Limb (tissue), 2 donors: ENCODE results near the gene CGB2.
"Not testable (repeated sequence)": the region's sequence is repeated elsewhere in the genome, so short reads cannot be mapped to it uniquely, and the experiment has no call there.

ENCODE experiments used
- DNase-seq, 2 donors: peaks; one replicate each; pipeline ENCODE4 v3.0.0-alpha.2; 2016; ENCODE audit errors: extremely low spot score in 2 of 2

Gene CGB2

DNA sequence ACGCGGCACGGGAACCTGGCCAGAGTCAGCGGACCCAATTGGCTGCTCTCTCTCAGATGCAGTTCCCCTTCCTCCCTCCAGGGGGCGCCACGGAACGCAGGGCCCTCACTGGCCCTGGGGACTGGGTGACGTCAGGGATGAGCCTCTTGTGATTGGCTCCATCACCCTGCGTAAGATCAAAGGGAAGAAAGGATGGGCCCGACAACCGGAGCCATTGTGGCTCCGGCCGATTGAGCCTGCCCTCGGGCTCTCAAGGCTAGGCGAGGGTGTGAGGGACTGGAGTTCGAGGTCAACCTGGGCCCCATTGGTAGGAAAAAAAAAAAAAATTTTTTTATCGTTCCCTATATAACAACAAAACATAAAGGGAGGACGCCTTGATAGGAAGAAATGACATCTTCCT, 5.1 kb downstream of the CGB2 start, which contains the start of gene CGB1:
TSS of gene CGB1 (minus strand) at position 81 of the 400 bp plus-strand sequence. CDS start 184 bp downstream, outside the sequence.
- DNase-seq, result not testable (repeated sequence)

DNA sequence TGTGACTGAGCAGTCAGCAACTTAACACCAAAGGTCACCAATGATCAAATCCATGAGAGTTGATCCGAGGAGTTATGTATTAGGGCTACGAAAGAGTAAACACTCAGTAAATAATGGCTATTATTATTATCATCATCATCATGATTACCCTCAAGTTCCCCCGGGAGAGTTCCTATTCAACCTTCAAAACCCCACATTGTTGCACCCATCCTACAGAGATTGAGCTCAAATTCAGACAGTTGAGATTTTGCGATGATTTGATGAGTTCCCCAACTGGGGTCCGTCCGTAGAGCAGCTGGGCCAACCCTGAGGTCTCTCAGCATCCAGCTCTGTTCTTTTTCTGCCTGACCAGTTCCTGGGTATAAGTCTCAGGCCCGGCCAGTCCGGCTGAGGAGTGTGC, 6.4 kb downstream of the CGB2 start:
- not testable (repeated sequence) for DNase-seq

DNA sequence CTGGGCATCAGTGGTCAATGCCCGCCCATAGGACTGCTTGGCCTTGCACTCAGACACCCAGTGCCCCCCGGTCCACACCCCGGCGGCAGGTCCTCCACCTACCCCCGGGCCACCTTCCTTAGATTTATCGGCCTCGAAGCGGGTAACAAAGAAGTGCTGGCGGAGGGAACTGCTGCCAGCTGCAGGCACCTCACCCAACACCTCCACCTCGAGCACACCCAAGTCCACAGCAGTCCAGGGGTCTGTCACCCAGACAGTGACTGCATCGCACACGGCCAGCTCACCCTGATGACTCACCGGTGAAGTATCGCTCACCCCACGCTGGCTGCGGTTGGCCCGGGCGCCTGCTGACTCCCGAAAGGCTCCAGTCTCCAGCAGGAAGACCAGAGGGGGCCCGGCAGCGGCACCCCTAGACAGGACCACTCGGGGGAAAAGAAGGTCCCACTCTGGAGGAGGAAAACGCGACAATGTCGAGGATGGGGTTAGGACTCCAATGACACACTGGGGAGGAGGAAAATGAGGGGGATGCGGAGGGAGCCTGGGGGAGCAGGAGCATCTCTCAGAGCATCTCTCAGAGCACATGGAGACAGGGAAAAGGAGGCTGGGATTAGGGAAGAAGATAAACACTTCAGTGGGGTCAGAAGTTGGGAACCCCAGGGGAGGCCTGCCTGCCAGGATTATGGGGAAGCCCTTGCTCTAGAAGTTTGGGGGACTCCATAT, 7.0 kb downstream of the CGB2 start:
- not testable (repeated sequence) for DNase-seq

DNA sequence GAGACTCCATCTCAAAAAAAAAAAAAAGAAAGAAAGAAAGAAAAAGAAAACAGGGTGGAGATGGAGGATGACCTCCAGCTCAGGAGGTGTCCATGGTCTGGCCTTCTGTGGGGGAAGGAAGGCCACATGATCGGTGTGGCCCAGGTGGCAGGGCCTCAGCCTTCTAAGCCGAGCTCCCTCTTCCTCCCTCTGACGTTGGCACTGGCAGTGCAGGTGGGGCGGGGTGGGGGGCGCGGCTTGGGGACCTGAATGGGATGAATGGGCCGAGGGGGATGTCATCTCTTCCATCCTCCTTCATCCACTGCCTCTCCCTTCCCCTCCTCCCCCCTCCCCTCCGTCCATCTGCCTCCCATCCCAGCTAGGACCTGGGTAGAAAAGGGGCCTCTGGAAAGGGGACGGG, 8.0 kb downstream of the CGB2 start:
- not testable (repeated sequence) for DNase-seq

DNA sequence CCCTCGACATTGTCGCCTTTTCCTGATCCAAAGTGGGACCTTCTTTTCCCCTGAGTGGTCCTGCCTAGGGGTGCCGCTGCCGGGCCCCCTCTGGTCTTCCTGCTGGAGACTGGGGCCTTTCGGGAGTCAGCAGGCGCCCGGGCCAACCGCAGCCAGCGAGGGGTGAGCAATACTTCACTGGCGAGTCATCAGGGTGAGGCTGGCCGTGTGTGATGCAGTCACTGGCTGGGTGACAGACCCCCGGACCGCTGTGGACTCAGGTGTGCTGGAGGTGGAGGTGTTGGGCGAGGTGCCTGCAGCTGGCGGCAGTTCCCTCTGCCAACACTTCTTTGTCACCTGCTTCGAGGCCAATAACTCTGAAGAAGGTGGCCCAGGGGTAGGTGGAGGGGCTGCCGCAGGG, 10.5 kb downstream of the CGB2 start:
- DNase-seq, result no peak

DNA sequence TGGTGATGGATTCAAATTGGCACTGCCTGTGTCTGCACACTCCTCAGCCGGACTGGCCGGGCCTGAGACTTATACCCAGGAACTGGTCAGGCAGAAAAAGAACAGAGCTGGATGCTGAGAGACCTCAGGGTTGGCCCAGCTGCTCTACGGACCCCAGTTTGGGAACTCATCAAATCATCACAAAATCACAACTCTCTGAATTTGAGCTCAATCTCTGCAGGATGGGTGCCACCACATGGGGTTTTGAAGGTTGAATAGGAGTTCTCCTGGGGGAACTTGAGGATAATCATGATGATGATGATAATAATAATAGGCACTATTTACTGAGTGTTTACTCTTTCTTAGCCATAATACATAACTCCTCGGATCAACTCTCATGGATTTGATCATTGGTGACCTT, 11.0 kb downstream of the CGB2 start:
- DNase-seq, result not testable (repeated sequence)

DNA sequence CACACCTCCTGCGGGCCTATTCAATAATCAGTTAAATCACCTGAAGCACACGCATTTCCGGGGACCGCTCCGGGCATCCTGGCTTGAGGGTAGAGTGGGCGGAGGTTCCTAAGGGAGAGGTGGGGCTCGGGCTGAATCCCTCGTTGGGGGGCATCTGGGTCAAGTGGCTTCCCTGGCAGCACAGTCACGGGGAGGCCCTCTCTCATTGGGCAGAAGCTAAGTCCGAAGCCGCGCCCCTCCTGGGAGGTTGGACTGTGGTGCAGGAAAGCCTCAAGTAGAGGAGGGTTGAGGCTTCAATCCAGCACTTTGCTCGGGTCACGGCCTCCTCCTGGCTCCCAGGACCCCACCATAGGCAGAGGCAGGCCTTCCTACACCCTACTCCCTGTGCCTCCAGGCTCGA, 11.9 kb downstream of the CGB2 start, which contains the start of gene CGB5:
TSS of gene CGB5 (plus strand) at position 301 of the 400 bp plus-strand sequence. CDS start 362 bp downstream, outside the sequence.
- not testable (repeated sequence) for DNase-seq

DNA sequence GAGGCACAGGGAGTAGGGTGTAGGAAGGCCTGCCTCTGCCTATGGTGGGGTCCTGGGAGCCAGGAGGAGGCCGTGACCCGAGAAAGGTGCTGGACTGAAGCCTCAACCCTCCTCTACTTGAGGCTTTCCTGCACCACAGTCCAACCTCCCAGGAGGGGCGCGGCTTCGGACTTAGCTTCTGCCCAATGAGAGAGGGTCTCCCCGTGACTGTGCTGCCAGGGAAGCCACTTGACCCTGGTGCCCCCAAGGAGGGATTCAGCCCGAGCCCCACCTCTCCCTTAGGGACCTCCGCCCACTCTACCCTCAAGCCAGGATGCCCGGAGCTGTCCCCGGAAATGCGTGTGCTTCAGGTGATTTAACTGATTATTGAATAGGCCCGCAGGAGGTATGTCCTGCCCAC, 17.3 kb downstream of the CGB2 start, which contains the start of gene CGB8:
TSS of gene CGB8 (minus strand) at position 101 of the 400 bp plus-strand sequence. CDS start 372 bp downstream, outside the sequence.
- not testable (repeated sequence) for DNase-seq

DNA sequence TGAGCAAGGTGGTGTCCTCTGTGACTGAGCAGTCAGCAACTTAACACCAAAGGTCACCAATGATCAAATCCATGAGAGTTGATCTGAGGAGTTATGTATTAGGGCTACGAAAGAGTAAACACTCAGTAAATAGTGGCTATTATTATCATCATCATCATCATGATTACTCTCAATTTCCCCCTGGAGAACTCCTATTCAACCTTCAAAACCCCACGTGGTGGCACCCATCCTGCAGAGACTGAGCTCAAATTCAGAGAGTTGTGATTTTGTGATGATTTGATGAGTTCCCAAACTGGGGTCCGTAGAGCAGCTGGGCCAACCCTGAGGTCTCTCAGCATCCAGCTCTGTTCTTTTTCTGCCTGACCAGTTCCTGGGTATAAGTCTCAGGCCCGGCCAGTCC, 18.1 kb downstream of the CGB2 start:
- DNase-seq, result not testable (repeated sequence)

DNA sequence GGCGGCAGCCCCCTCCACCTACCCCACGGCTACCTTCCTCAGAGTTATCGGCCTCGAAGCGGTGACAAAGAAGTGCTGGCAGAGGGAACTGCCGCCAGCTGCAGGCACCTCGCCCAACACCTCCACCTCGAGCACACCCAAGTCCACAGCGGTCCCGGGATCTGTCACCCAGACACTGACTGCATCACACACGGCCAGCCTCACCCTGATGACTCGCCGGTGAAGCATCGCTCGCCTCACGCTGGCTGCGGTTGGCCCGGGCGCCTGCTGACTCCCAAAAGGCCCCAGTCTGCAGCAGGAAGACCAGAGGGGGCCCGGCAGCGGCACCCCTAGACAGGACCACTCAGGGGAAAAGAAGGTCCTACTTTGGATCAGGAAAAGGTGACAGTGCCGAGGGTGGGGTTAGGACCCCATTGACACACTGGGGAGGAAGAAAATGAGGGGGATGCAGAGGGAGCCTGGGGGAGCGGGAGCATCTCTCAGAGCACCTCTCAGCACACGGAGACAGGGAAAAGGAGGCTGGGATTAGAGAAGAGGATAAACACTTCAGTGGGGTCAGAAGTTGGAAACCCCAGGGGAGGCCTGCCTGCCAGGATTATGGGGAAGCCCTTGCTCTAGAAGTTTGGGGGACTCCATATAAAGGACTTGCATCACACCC, 18.8 kb downstream of the CGB2 start:
- DNase-seq, result not testable (repeated sequence)

DNA sequence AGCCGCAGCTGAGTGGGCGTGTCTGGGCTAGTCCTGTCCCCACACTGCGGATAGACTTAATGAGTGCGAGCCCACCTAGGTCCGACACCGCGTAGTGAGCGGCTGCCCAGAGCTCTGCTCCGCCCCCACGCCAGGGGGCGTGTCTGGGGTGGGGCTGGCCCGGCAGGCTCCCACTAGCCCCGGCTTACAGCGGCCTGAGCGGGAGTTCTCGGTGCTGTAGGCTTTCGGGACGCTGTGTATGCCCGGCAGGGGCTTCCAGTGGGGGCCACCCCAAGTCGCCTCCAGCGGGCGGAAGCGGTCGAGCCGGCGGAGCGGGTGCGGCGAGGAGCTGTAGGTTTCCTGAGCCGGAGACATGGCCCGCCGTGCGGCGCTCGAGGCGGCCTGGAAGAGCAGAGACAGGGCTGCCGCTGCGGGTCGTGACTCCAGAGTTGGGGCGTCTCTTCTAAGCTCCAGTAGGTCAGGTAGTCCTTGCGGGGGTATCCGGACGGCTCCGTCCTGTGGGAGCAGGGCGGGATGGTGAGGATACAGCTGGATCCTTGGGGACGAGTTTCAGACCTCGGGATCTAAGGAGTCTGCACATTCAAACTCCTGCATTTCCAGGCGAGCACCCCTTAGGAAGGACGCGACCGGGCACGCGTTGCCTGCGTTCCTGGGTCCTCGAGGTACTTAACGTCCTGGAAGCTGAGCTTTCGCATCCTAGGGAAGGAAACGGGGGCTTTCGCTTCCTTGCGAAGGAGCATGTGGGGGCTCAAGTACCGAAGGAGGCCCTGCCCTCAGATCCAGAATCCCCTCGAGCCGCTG, 24.6 kb downstream of the CGB2 start:
- DNase-seq, result peak in 1 of 2 donors; percentile 62

DNA sequence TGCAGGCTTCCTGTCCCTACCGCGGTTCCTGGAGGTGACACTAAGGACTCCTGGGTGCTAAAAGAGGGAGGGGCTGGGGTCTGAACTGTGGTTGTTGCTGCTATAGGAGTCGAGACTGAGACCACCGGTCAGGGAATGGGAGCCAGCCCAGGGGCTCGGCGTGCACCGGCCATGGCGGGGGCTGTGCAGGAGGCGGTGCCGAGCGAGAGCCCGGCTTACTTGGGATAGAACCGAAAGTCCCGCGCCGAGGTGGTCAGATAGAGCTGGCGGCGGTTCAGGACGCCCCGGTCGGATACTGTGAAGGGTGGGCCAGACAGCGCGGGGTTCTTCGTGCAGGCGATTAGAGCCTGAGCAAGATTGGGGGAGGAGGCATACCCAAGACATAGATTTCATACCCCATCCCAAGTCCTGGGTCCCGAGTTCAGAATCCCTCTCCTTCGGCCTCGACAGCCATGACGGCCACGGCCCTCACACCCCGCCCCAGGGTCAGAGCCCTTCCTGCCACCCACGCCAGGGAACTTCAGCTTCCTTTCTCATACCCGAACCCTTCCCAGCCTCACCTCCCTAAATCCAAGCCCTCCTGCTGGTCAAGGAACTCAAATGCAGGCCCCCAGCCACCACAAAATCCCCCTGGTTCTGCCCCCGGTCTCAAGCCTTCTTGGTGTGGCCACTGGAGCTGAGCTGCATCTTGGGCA, 25.4 kb downstream of the CGB2 start:
- DNase-seq, result not testable (repeated sequence)

DNA sequence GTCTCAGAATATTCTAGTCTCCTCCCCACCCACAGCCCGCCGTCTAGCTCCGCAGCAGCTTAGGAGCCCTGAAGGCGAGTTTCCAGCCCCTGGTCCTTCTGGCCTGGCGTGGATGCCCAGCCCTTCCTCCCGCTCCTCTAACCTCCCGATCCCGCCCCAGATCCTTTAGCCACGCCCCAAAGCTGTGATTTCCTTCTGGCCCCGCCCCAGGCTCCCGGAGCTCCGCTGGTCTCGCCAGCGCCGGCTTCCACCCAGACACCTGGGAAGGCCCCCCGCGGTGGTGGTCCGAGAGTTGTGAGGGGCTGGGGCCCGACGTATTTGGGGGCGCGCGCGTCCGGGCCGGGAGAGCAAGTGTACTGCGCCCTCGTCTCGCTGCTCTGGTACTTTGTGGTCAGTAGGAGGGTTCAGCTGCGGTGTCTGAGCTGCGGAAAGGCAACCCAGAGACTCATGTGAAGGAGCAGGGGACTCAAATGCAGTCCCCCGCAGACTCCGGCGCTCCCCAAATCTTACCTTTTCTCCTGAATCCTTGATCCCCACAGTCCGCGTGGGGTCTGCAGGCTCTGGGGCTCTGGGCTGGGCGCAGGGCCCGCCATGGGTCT, 26.0 kb downstream of the CGB2 start, which contains the start of gene CGB7:
TSS of gene CGB7 (minus strand) at position 114 of the 599 bp plus-strand sequence. CDS start 2,374 bp downstream, outside the sequence.
- peak; percentile 26 to 61 for DNase-seq

DNA sequence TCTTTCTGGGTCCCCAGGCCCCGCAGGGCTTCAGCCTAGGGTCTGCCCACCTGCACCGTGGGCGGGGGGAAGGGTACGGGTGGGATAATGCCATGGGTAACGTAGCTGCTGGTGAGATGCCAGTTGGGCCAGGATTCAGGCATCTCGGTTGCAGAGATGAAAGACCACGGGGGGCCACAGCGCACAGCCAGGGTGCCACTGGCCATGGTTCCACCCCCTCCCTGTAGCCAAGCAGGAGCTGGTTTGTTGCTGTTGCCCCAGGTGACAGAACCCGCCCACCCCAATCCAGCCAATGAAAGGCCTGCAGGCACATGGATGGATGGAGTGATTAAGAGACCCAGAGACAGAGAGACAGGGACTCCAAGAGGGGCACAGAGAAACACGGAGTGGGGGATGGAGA, 26.9 kb downstream of the CGB2 start:
- no peak for DNase-seq

DNA sequence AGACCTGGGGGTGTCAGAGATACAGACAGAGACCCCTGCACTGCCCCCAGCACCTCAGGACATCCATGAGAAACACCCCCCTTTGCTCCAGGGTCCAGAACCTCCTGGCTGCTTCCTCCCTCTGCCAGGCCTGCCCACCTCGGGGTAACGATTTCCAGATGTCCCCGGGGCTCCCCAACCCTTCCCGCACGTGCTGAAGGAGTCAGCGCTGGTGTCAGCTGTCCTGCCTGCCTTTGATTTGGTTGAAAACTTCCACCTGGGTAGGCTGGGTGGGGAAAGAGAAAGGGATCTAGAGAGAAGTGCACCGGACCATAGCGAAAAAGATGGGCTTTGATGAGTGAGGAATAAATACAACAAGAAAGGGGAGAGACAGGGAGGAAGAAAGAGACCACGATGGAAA, 27.4 kb downstream of the CGB2 start:
- DNase-seq, result no peak

DNA sequence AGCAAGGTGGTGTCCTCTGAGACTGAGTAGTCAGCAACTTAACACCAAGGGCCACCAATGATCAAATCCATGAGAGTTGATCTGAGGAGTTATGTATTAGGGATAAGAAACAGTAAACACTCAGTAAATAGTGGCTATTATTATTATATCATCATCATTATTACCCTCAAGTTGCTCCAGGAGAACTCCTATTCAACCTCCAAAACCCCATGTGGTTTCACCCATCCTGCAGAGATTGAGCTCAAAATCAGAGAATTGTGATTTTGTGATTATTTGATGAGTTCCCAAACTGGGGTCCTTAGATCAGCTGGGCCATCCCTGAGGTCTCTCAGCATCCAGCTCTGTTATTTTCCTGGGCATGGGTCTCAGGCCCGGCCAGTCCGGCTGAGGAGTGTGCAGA, 29.3 kb downstream of the CGB2 start:
- no peak for DNase-seq

DNA sequence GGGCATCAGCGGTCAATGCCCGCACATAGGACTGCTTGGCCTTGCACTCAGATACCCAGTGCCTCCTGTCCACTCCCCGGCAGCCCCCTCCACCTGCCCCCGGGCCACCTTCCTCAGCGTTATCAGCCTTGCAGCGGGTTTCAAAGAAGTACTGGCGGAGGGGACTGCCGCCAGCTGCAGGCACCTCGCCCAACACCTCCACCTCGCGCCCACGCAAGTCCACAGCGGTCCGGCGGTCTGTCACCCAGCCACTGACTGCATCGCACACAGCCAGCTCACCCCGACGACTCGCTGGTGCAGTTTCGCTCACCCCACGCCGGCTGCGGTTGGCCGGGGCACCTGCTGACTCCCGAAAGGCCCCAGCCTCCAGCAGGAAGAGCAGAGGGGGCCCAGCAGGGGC, 29.8 kb downstream of the CGB2 start:
- no peak for DNase-seq

DNA sequence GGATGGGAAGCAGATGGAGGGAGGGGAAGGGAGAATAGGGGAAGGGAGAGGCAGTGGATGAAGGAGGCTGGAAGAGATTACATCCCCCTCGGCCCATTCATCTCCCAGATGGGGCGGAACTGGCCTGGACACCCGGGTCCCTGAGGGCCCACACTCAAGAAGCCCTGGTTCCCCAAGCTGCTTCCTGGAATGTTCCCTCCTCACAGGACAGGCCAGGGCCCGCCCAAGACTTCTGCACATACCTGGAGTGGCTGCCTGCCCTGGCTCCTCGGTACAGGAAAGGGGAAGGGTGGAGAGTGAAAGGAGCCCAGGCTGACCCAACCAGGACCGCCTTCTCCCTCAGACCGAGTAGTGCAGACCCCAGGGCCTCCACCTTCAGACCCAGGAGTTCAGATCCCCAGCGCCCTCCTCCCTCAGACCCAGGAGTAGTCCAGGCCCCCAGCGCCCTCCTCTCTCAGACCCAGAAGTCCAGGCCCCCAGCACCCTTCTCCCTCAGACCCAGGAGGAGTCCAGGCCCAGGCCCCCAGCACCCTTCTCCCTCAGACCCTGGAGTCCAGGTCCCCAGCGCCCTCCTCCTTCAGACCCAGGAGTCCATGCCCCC, 32.4 kb downstream of the CGB2 start:
- no peak for DNase-seq

DNA sequence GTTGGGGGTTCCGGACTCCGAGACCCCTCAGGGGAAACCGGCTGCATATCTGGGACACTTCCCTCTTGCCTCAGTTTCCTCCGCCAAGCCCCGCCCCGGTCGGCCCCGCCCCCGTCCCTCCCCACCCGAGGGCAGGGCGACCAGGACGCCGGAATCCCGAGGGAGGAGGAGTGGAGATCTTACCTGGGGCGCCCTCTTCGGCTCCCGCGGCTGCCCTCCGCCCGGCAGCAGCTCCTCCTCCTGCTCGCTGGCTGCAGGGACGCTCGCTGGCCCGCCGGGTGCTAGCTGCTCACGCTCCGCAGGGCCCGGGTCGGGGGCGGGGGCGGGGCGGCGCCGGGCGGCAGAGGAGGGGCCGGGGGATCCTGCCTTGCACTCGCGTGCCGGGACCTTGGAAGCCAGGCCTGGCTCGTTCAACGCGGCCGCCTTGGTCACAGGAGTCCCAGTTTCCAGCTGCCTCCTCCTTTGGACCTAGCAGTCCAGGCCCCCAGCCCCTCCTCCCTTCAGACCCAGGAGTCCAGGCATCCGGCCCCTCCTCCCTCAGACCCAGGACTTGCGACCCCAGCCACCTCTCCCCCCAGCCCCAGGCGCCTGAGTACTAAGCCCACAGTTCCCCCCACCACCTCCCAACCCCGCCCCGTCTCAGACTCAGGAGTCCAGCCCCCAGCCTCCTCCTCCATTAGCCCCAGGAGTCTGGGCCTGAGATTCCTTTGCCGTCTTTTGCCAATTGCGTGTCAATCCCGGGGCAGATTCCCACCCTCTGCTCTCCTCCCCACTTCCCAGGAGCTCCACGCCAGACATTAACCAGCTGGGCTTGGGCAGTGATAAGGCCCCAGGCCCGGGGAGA, 33.3 kb downstream of the CGB2 start, which contains the start of gene NTF4:
TSS of gene NTF4 (minus strand) at position 51 of the 844 bp plus-strand sequence. CDS start 2,821 bp downstream, outside the sequence.
- peak in 1 of 2 donors; percentile 75 for DNase-seq
